GM12874 (cell line): Measurements from ENCODE around the gene KLHL11.
A peak's percentile ranks its signal among the peaks of the same experiment; 100 is the strongest.

Experiments
- TF ChIP-seq, protein P1 (sequence below): IDR thresholded peaks from 2 replicates; pipeline ENCODE4 v1.5.1; 2011; ENCODE audit warnings: low read depth, mild to moderate bottlenecking, control low read depth, low read length, moderate library complexity; ENCODE audit not compliant: insufficient read depth

The KLHL11 gene

DNA sequence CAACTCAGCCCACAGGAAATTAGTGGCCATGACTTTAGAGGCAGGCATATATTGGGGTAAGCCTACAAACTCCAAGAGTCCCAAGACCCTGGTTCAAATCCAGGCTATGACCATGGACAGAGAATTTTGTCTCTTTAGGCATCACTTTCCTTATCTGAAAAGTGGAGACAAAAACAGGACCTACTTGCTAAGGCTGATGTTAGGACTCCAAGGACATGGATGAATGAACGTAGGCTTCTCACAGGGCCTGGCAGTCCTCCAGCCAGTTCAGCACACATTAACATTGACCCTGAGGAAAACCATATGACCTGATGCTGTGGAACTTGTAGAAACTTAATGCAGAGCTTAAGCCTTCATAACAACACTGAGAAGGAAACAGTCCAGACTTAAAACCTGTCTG is 51.0 kb downstream of the KLHL11 start:
- TF ChIP-seq, protein P1, sequence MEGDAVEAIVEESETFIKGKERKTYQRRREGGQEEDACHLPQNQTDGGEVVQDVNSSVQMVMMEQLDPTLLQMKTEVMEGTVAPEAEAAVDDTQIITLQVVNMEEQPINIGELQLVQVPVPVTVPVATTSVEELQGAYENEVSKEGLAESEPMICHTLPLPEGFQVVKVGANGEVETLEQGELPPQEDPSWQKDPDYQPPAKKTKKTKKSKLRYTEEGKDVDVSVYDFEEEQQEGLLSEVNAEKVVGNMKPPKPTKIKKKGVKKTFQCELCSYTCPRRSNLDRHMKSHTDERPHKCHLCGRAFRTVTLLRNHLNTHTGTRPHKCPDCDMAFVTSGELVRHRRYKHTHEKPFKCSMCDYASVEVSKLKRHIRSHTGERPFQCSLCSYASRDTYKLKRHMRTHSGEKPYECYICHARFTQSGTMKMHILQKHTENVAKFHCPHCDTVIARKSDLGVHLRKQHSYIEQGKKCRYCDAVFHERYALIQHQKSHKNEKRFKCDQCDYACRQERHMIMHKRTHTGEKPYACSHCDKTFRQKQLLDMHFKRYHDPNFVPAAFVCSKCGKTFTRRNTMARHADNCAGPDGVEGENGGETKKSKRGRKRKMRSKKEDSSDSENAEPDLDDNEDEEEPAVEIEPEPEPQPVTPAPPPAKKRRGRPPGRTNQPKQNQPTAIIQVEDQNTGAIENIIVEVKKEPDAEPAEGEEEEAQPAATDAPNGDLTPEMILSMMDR = no peak

DNA sequence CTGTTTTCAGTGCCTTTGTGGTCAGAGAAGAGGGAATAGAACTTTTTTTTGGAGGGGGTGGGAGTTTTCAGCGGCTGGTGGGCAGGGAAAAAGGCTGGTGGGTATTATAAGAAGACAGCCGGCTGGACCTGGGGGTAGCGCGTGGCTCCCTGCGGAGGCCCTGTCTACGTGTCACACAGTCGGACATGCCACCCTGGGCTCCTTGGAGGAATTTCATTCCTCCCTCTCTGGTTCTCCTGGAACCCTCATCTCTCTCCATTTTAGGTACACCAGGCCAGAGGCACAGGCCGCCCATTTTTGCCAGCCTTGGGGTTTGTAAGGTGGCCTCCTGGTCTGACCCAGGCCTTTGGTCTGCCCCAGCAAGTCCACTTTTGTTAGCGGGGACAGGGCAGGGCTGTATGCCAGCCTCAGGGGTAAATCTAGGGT is 51.5 kb downstream of the KLHL11 start:
- TF ChIP-seq, protein P1 = no peak

DNA sequence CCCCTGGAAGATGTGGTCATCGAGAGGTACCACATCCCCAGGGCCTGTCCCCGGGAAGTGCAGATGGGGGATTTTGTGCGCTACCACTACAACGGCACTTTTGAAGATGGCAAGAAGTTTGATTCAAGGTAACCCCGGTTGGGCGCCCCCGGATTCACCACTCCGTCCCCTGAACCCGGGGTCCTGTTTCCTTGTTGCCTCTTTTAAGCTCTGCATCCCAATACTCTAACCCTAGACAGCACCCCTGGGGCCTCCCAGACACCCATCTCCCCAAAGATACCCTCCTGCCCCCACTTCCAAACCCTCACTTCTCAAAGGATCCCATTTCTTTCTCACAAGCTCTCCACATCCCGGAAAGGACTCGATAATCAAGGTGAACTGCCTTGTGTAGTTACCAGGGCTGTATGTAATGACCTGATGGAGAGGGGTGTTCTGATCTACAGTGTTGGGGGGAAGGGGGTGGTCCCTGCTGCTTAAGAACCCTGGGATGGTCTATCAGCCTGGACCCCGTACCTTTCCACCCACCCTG is 52.0 kb downstream of the KLHL11 start:
- TF ChIP-seq, protein P1 = no peak

DNA sequence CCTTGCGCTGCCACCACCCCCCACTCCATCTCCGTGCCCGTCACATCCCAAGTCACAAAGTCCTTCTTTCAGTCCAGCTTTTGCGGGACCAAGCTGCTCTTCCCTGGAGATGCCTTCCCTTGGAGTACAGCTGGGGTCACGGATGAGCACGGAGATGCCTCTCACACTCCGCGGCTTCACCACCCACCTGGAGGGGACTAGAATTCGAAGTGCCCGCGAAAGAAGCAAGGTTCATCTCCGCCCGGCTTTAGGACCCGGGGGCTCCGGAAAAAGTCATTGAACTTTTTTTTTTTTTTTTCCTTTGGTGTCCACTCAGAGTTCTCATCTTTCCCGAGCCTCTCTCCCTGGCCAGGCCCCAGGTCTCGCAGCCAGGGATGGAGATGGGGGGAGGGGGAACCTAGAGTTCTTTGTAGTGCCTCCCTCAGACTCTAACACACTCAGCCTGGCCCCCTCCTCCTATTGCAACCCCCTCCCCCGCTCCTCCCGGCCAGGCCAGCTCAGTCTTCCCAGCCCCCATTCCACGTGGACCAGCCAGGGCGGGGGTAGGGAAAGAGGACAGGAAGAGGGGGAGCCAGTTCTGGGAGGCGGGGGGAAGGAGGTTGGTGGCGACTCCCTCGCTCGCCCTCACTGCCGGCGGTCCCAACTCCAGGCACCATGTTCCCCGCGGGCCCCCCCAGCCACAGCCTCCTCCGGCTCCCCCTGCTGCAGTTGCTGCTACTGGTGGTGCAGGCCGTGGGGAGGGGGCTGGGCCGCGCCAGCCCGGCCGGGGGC is 52.7 kb downstream of the KLHL11 start, which contains the start of gene FKBP10:
FKBP10 (plus strand) TSS at position 624 of the 771 bp plus-strand sequence; CDS start at position 655, 31 bp downstream.
- TF ChIP-seq, protein P1 = no peak

DNA sequence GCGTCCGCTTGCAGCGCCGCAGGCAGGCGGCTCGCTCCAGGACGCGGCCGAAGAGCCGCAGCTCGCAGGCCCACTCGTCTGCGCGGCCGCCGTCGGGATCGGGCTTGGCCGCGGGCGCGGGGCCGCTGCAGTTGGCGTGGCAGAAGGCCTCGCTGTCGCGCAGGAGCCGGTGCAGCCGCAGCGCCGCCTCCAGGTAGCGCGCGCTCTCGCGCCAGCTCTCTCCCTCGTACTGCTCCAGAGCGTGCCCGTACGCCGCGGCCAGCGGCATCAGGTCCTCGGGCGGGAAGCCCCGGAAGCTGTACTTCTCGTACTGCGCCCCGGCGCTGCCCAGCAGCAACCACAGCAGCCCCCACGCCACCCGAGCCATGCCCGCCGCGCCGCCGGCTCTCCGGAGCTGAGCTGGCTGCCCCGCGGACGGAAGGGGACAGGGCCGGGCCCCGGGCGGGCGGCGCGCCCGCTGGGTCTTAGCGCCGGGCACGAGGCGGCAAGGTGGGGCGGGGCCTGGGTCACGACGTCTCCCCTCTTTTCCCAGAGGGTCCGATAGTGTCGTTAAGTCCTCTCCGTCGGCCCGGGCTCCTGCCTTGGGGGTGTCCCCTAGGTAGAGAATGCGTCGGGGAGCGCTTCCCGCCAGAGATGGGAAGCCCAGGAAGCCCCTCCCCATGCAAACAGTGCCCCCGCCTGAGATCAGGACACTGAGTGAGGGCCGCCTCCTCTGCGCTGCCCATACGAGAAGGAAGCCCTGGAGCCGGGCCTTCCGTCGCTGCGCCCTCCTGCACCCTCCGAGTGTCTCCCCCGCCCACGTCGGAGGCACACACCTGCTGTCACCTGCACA is 53.5 kb downstream of the KLHL11 start, which contains the start of gene P3H4:
P3H4 (minus strand) TSS at position 401 of the 832 bp plus-strand sequence; CDS start at position 367, 34 bp downstream.
- TF ChIP-seq, protein P1 = peak; percentile 86

DNA sequence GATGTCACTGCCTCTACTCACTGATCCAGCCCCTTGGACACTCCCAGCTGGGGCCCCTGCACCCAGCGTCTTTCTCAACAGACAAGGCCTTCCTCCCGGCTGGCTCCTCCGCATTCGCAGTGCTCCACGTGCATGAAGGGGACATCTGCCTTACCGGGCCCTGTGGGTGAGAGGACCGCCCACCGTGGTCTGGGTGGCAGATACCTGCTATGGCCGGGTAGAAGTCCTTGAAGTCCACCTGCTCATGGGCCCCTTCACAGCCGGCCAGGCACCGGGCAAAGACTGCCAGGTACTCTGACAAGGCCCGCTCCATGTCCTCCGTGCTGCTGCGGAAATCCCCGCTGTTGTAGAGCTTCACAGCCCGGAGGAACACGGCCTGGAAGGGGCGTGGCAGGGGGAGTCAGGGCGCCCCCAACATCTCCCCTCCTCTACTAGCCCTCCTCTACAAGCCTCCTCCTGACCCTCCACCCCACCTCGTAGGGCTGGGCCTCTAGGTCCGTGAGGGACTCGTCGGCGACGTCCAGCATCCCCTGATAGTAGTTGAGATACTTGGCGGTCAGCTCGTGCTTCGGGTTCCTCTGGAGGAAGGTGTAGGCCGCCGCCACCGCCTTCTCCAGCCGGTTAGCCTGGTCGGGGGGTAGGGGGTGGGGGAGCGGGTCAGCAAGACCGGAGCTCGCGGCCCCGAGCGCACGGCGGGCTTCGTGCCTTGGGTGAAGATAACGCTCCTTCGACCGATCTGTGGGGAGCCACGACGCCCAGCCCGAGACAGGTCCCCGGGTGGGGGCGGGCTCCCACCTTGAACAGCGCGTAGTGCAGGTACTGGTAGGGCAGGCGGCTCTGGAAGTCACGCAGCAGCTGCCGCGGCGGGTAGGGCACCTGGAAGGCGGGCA is 54.3 kb downstream of the KLHL11 start:
- TF ChIP-seq, protein P1 = no peak
